B cell (primary cell): ENCODE measurements around the gene BEAN1. TPM values are rescaled to one million over a fixed set of nuclear protein-coding genes. Genes with fewer than 3 reads are reported as not detected.

ENCODE experiments used
- ATAC-seq: fragments of 200-7000 bp; cut with Tn5 transposase; one replicate; pipeline ENCODE4 v1.10.0; 2021; ENCODE audit warnings: low read depth, mild to moderate bottlenecking, moderate number of reproducible peaks, moderate library complexity
- CTCF ChIA-PET: fragments of 350-600 bp; sonication (Branson Sonifier 250); formaldehyde crosslinking; loops from one replicate; lab custom pipeline; 2021; ENCODE audit warnings: antibody characterized with exemption, inconsistent platforms; lab: Charles Lee
- POLR2A ChIA-PET: fragments of 350-600 bp; sonication (Branson Sonifier 250); formaldehyde crosslinking; loops from one replicate; lab custom pipeline; 2021; ENCODE audit warnings: antibody characterized with exemption; lab: Charles Lee
- DNase-seq: peaks from one replicate; pipeline ENCODE4 v3.0.0; 2013
- H2AFZ ChIP-seq: 2 replicates; pipeline ENCODE4 v1.6.1; 2012; ENCODE audit warnings: mild to moderate bottlenecking, low read depth, low read length; ENCODE audit not compliant: insufficient read depth, poor library complexity, severe bottlenecking
- H3K27ac ChIP-seq, 2 donors: 1 replicate in 1 of 2; 2 replicates in 1 of 2; pipeline ENCODE4 v1.5.1; 2012 to 2013; ENCODE audit warnings: low read length in 2 of 2, mild to moderate bottlenecking in 2 of 2, moderate library complexity in 1 of 2
- H3K27me3 ChIP-seq, 4 experiments: fragments of 200-600 bp in 1 of 4; sonication (generic) in 1 of 4; replicated peaks in 1 of 4; 1 replicate in 2 of 4; 2 replicates in 2 of 4; pipeline versions ENCODE4 v1.6.1 to v1.7.0; 2013 to 2016; ENCODE audit warnings: low read length in 3 of 4, mild to moderate bottlenecking in 2 of 4, mixed read lengths in 1 of 4, moderate library complexity in 1 of 4; ENCODE audit not compliant: insufficient read depth in 4 of 4, control insufficient read depth in 3 of 4; ENCODE audit errors: control extremely low read depth in 1 of 4
- H3K36me3 ChIP-seq, 2 experiments: replicated peaks in 1 of 2; 1 replicate in 1 of 2; 2 replicates in 1 of 2; pipeline versions ENCODE4 v1.6.1 to v1.7.1; 2013; ENCODE audit warnings: low read length in 1 of 2; ENCODE audit not compliant: insufficient read depth in 2 of 2, control insufficient read depth in 1 of 2; ENCODE audit errors: control extremely low read depth in 1 of 2, extremely low read depth in 1 of 2
- H3K4me1 ChIP-seq, 2 donors: fragments of 200-600 bp in 1 of 2; sonication (generic) in 1 of 2; 1 replicate in 1 of 2; 2 replicates in 1 of 2; pipeline versions ENCODE4 v1.5.1 to v1.6.1; 2013 to 2017; ENCODE audit warnings: low read length in 2 of 2; ENCODE audit not compliant: control insufficient read depth in 2 of 2, insufficient read depth in 2 of 2
- H3K4me2 ChIP-seq: replicated peaks from 2 replicates; pipeline ENCODE3; 2012; ENCODE audit warnings: mild to moderate bottlenecking, low read depth, low read length; ENCODE audit not compliant: poor library complexity, severe bottlenecking
- H3K4me3 ChIP-seq, 5 experiments: fragments of 200-600 bp in 1 of 5; sonication (generic) in 1 of 5; 1 replicate in 3 of 5; 2 replicates in 2 of 5; pipeline versions ENCODE4 v1.5.1 to v1.7.0; 2011 to 2016; ENCODE audit warnings: low read length in 4 of 5, mild to moderate bottlenecking in 4 of 5, low read depth in 2 of 5, control low read depth in 1 of 5, moderate library complexity in 1 of 5; ENCODE audit not compliant: insufficient read depth in 1 of 5; ENCODE audit errors: control extremely low read depth in 1 of 5, extremely low read depth in 1 of 5
- H3K79me2 ChIP-seq: fragments of 200-600 bp; sonication (generic); one replicate; pipeline ENCODE4 v1.6.0; 2016; ENCODE audit warnings: low read length; ENCODE audit not compliant: control insufficient read depth, insufficient read depth
- H3K9ac ChIP-seq: fragments of 200-600 bp; sonication (generic); 2 replicates; pipeline ENCODE4 v1.6.1; 2017; ENCODE audit warnings: mild to moderate bottlenecking, low read length, moderate library complexity
- H3K9me3 ChIP-seq, 3 donors: one replicate each; pipeline versions ENCODE4 v1.6.1 to v1.7.1; 2013; ENCODE audit warnings: low read length in 2 of 3; ENCODE audit not compliant: control insufficient read depth in 2 of 3, insufficient read depth in 1 of 3; ENCODE audit errors: control extremely low read depth in 1 of 3
- H4K20me1 ChIP-seq: 2 replicates; pipeline ENCODE4 v1.6.0; 2012; ENCODE audit warnings: mild to moderate bottlenecking, low read length; ENCODE audit not compliant: insufficient read depth, control insufficient read depth, poor library complexity, severe bottlenecking
- H3K27ac Mint-ChIP-seq: one replicate; pipeline ENCODE4 v1.8.0; 2021; ENCODE audit warnings: mixed read lengths
- H3K27me3 Mint-ChIP-seq: one replicate; pipeline ENCODE4 v1.8.0; 2021; ENCODE audit warnings: mixed read lengths
- H3K4me1 Mint-ChIP-seq: one replicate; pipeline ENCODE4 v1.8.0; 2021; ENCODE audit warnings: mixed read lengths
- H3K4me3 Mint-ChIP-seq: one replicate; pipeline ENCODE4 v1.8.0; 2021; ENCODE audit warnings: mixed read lengths
- H3K9me3 Mint-ChIP-seq: one replicate; pipeline ENCODE4 v1.8.0; 2022; ENCODE audit warnings: mixed read lengths; ENCODE audit not compliant: insufficient read depth
- EZH2 ChIP-seq: IDR thresholded peaks from 2 replicates; pipeline ENCODE4 v1.6.1; 2012; ENCODE audit warnings: borderline replicate concordance, low read depth, mild to moderate bottlenecking, moderate library complexity, low read length; ENCODE audit not compliant: insufficient read depth, poor library complexity, severe bottlenecking
- WGBS: methylation state at CpG from one replicate; pipeline ENCODE4 v1.1.5; 2013; ENCODE audit warnings: missing lambda C conversion rate; ENCODE audit not compliant: insufficient coverage; 5-methylcytosine and 5-hydroxymethylcytosine counted together
- intact Hi-C: fragments of 100-400 bp; cut with micrococcal nuclease; formaldehyde crosslinking; loops from one replicate; pipeline ENCODE4 v1.10.0; 2022
- polyA plus RNA-seq: library from polyadenylated mRNA; depleted of rRNA; stranded (reverse); fragments of >200 nt; gene quantifications from 2 replicates; pipeline ENCODE4 v1.2.3, GENCODE V29; 2012
- total RNA-seq, 2 donors: library from RNA; stranded (reverse); fragments of 120-200 nt in 1 of 2; gene quantifications; 1 replicate in 1 of 2; 2 replicates in 1 of 2; pipeline versions ENCODE4 v1.2.3 to v1.2.4, GENCODE V29; 2013 to 2022
- TF ChIP-seq, protein P1 (sequence below): fragments of 200-600 bp; IDR thresholded peaks from one replicate; pipeline ENCODE4 v1.8.0; 2022; ENCODE audit warnings: antibody characterized with exemption, mild to moderate bottlenecking

Gene BEAN1
- total and polyA plus RNA-seq, 2 donors (not counting 1 experiment from before 2014, with no cell fraction given), result not detected

DNA sequence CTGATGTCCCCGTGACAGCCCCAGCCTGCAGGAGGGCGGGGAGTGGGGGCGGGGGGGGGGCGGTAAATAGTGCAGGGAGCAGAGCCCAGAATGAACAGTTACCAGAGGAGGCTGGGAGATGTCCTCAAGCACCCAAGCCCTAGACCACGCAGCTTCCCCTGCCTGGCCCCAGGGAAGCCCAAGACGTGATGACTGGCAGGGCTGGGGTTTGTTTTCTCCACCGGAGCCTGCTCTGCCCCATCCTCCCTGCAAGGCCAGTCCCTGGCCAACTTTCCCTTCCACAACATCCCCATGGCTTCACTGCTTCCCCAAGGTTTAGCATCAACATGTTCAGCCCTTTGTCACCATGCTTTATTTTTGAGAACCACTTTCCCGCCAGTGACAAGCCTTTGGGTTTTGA is 1.4 kb upstream of the BEAN1 start:
- DNase-seq (no peak), ATAC-seq (no peak)
- Histone ChIP-seq H3K4me2 (no peak overlapping the region), H3K79me2 (no peaks in the 10 kb centered on the region), H3K4me3 (no peak overlapping the region), H3K9ac (no peak overlapping the region), H4K20me1 (no peaks in the 10 kb centered on the region), H2AFZ (no peak overlapping the region), H3K27me3 (peaks cover 0 to 63% (median 28%) of the 10 kb centered on the region in 4 experiments), H3K4me1 (peaks cover 15 to 18% of the 10 kb centered on the region in 2 donors), H3K27ac (no peak overlapping the region), H3K36me3 (no peaks in the 10 kb centered on the region), H3K9me3 (peaks cover 0 to 9% (median 0%) of the 10 kb centered on the region in 3 donors)
- H3K27ac Mint-ChIP-seq, result no peak overlapping the region
- intact Hi-C loops, result no loop called here
- peaks cover 8% of the 10 kb centered on the region for H3K4me1 Mint-ChIP-seq
- H3K27me3 Mint-ChIP-seq, result peaks cover 69% of the 10 kb centered on the region
- peak overlapping the region; percentile 32 for H3K4me3 Mint-ChIP-seq
- ChIA-PET CTCF (interaction anchor here (0.8 kb wide), 1 partner anchor 9 kb away, joined by 3 read pairs; no protein-coding TSS in a partner anchor), POLR2A (no interaction called here)
- TF ChIP-seq, protein P1, sequence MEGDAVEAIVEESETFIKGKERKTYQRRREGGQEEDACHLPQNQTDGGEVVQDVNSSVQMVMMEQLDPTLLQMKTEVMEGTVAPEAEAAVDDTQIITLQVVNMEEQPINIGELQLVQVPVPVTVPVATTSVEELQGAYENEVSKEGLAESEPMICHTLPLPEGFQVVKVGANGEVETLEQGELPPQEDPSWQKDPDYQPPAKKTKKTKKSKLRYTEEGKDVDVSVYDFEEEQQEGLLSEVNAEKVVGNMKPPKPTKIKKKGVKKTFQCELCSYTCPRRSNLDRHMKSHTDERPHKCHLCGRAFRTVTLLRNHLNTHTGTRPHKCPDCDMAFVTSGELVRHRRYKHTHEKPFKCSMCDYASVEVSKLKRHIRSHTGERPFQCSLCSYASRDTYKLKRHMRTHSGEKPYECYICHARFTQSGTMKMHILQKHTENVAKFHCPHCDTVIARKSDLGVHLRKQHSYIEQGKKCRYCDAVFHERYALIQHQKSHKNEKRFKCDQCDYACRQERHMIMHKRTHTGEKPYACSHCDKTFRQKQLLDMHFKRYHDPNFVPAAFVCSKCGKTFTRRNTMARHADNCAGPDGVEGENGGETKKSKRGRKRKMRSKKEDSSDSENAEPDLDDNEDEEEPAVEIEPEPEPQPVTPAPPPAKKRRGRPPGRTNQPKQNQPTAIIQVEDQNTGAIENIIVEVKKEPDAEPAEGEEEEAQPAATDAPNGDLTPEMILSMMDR, result no peak
- TF ChIP-seq EZH2, result no peak
- H3K9me3 Mint-ChIP-seq, result no peaks in the 10 kb centered on the region
- 37% methylated on average over 6 of the region's 8 CpGs for WGBS

DNA sequence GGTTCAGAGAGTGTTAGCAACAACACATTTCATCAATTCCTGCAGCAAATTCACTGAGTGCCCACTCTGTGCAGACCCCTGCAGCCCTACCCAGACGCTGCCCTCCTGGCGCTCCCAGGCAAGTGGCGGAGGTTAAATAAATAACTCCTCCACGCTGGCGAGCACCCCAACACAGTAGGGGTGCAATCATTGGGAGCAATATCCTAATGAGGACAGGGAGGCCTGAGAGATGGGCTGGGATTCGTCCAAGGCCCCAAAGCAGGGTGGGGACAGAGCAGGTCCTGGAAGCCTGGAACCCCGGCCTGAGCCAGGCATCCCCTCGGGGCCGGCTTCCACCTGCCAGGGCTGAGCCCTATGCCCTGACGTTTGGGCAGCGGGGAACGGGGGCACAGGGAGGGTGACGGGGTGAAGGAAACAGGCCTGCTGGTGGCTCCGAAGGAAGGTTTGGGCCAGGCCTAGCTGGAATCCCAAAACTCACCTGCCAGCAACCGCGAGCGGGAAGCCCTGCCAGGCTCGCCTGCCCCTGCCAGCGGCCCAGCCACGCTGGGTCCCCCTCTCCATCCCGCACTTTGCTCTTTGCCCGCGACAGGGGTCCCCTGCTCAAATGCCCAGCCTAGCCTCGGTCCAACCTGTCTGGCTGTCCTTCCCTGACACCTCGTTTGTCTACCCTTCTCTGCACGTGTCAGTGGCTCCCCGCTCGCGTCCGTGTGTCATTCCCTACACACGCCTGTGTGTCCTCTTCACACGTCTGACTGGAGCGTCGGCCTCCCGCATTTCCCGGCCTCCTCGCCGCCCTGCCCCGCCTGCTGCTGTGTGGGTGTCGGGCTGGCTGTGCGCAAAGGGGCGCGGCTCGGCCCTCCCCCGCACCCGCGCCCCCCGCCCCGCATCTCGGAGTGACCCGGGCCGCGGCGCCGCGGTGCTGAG is 721 bp upstream of the BEAN1 start:
- H3K4me3 Mint-ChIP-seq, result peak overlapping the region; percentile 59
- peaks cover 71% of the 10 kb centered on the region for H3K27me3 Mint-ChIP-seq
- H3K9me3 ChIP-seq, result peaks cover 0 to 9% (median 0%) of the 10 kb centered on the region in 3 donors
- ATAC-seq, result no peak
- H3K4me1 ChIP-seq, result peaks cover 15 to 18% of the 10 kb centered on the region in 2 donors
- ChIA-PET POLR2A (no interaction called here), CTCF (interaction anchor here (0.8 kb wide), 1 partner anchor 9 kb away, joined by 3 read pairs; no protein-coding TSS in a partner anchor)
- peak overlapping the region; percentile 28 for H2AFZ ChIP-seq
- no peaks in the 10 kb centered on the region for H4K20me1 ChIP-seq
- no peaks in the 10 kb centered on the region for H3K79me2 ChIP-seq
- no peak for TF ChIP-seq EZH2
- TF ChIP-seq, protein P1, result no peak
- no peaks in the 10 kb centered on the region for H3K9me3 Mint-ChIP-seq
- peak overlapping the region; percentile 62 for H3K4me2 ChIP-seq
- no peak overlapping the region for H3K27ac Mint-ChIP-seq
- H3K27me3 ChIP-seq, result peaks cover 0 to 59% (median 29%) of the 10 kb centered on the region in 4 experiments
- DNase-seq, result no peak
- peaks cover 8% of the 10 kb centered on the region for H3K4me1 Mint-ChIP-seq
- no peak overlapping the region for H3K27ac ChIP-seq
- 12% methylated on average over 55 of the region's 56 CpGs for WGBS
- intact Hi-C loops, result no loop called here
- peak overlapping the region in 1 of 5 experiments; percentile 1 for H3K4me3 ChIP-seq
- H3K36me3 ChIP-seq, result no peaks in the 10 kb centered on the region
- no peak overlapping the region for H3K9ac ChIP-seq
